ENCODE measurements around the gene PLA2G6. TPM values are rescaled to one million over a fixed set of nuclear protein-coding genes. Genes with fewer than 3 reads are reported as not detected.

PLA2G6 gene
- total and polyA plus RNA-seq, 9 of the 15 experiments (the other 6 are each of a cell fraction or from before 2014, with no cell fraction given), result 0.11 to 12.2 (median 9.7) TPM

DNA sequence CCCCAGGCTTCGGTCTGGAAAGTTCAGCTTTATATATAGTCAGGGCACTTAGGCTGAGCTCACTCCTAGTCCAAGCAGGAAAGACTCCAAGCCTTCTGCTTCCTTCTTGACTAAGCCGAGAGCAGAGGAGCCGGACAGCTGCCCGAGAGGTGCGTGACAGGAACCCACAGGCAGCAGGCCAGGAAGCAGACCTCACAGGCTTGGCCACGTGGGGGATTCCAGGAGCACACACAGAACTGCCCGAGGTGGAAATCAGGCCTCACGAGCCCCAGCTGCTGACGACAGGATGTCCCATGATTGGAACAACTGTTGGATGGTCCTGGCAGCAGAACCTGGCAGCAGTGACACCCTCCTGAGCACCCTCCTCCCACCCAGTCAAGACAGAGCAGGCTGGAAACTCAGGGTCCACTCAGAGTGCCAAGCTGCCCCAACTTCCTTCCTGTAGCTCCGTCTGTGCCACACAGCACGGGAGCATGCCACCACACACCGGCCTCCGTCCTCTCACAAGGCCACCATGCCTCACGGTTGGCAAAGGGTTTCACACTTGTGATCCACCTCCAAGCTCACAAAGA is 5.4 kb downstream of the PLA2G6 start:
- Histone ChIP-seq H4K20me1 (replicated peaks; ENCODE audit: control insufficient read depth, insufficient read depth, low read length) (no peaks in the 10 kb centered on the region), H3K4me2 (ENCODE audit: insufficient read depth, low read length) (no peak overlapping the region), H3K9ac (ENCODE audit: insufficient read depth in 1 of 2, low read depth in 2 of 2, low read length in 2 of 2) (peak overlapping the region in 1 of 2 experiments; percentile 74; a peak in 2 of 4 replicates), H3K4me3 (no peak overlapping the region), H3K9me3 (replicated peaks; ENCODE audit: control insufficient read depth, insufficient read depth, low read depth, low read length) (no peaks in the 10 kb centered on the region), H3K79me2 (ENCODE audit: control insufficient read depth, insufficient read depth, low read length) (peaks cover 14% of the 10 kb centered on the region), H3K27me3 (ENCODE audit: control insufficient read depth in 2 of 2, insufficient read depth in 2 of 2, low read length in 2 of 2) (no peaks in the 10 kb centered on the region), H3K4me1 (replicated peaks in 1 of 2; ENCODE audit: control insufficient read depth in 2 of 2, insufficient read depth in 2 of 2, low read length in 2 of 2) (peaks cover 29 to 42% of the 10 kb centered on the region in 2 experiments), H3K9me1 (ENCODE audit: control insufficient read depth, insufficient read depth, low read length) (no peaks in the 10 kb centered on the region), H3K36me3 (ENCODE audit: control insufficient read depth, insufficient read depth, low read length) (no peaks in the 10 kb centered on the region), H2AFZ (ENCODE audit: low read depth, low read length) (no peak overlapping the region), H3K27ac (ENCODE audit: extremely low read depth, low read depth, low read length) (no peak overlapping the region)
- 89% methylated on average over 7 of the region's 14 CpGs for WGBS (ENCODE audit: insufficient coverage, low coverage, missing lambda C conversion rate)
- no TSS peak for BruUV-seq (replicated peaks)
- FAIRE-seq (no peak), DNase-seq (ENCODE audit: extremely low read depth in 1 of 4, low spot score in 3 of 4) (no peak), ATAC-seq (no peak)
- intact Hi-C loops (cut with micrococcal nuclease), result no loop called here
- in situ Hi-C loops (cut with MboI), result no loop called here
- POLR2A ChIA-PET, result interaction anchor here (0.5 to 3.0 kb wide), 3 partner anchors 9 to 1022 kb away, joined by 4 to 16 read pairs (median 5); no protein-coding TSS in a partner anchor
- CTCF ChIA-PET (ENCODE audit: low intra/inter-chr PET ratio), result no interaction called here
- no peak for TF ChIP-seq FOXP4 (CRISPR knock-in tag; IDR thresholded peaks at IDR 0.05; ENCODE audit: borderline replicate concordance)
- no peak for TF ChIP-seq ELF1 (tag; IDR thresholded peaks at IDR 0.05)
- no peak for TF ChIP-seq SREBF1 (IDR thresholded peaks at IDR 0.05; ENCODE audit: borderline replicate concordance, low read depth, low read length)
- TF ChIP-seq, protein P1, sequence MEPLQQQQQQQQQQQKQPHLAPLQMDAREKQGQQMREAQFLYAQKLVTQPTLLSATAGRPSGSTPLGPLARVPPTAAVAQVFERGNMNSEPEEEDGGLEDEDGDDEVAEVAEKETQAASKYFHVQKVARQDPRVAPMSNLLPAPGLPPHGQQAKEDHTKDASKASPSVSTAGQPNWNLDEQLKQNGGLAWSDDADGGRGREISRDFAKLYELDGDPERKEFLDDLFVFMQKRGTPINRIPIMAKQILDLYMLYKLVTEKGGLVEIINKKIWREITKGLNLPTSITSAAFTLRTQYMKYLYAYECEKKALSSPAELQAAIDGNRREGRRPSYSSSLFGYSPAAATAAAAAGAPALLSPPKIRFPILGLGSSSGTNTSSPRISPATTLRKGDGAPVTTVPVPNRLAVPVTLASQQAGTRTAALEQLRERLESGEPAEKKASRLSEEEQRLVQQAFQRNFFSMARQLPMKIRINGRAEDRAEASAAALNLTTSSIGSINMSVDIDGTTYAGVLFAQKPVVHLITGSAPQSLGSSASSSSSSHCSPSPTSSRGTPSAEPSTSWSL (CRISPR knock-in tag; IDR thresholded peaks at IDR 0.05; ENCODE audit: borderline replicate concordance), result no peak
- no peak for TF ChIP-seq HNRNPK (IDR thresholded peaks at IDR 0.05; ENCODE audit: low read depth, low read length, poor library complexity, severe bottlenecking)
- no peak for TF ChIP-seq BRCA1 (IDR thresholded peaks at IDR 0.05)
- TF ChIP-seq BRCA1 (CRISPR knock-in tag; IDR thresholded peaks at IDR 0.05), result no peak
- TF ChIP-seq RHOXF2B (CRISPR knock-in tag; conservative IDR thresholded peaks at IDR 0.05), result no peak
- TF ChIP-seq, protein P2, sequence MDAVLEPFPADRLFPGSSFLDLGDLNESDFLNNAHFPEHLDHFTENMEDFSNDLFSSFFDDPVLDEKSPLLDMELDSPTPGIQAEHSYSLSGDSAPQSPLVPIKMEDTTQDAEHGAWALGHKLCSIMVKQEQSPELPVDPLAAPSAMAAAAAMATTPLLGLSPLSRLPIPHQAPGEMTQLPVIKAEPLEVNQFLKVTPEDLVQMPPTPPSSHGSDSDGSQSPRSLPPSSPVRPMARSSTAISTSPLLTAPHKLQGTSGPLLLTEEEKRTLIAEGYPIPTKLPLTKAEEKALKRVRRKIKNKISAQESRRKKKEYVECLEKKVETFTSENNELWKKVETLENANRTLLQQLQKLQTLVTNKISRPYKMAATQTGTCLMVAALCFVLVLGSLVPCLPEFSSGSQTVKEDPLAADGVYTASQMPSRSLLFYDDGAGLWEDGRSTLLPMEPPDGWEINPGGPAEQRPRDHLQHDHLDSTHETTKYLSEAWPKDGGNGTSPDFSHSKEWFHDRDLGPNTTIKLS (IDR thresholded peaks at IDR 0.05; ENCODE audit: borderline replicate concordance, low read depth), result no peak
- no peak for TF ChIP-seq ETV1 (tag; conservative IDR thresholded peaks at IDR 0.05; ENCODE audit: low read depth)
- no peak for TF ChIP-seq RFX5 (IDR thresholded peaks at IDR 0.05; ENCODE audit: low read depth, low read length)
- TF ChIP-seq HNRNPUL1 (IDR thresholded peaks at IDR 0.05; ENCODE audit: low read length), result no peak
- TF ChIP-seq L3MBTL2 (IDR thresholded peaks at IDR 0.05), result no peak
- TF ChIP-seq E4F1 (CRISPR knock-in tag; IDR thresholded peaks at IDR 0.05; ENCODE audit: borderline replicate concordance), result no peak
- no peak for TF ChIP-seq NFXL1 (CRISPR knock-in tag; IDR thresholded peaks at IDR 0.05)

All from K562 (cell line).